AG10803 (cell line): ENCODE results near the gene P2RY8.
"Not testable (repeated sequence)": the region's sequence is repeated elsewhere in the genome, so short reads cannot be mapped to it uniquely, and the experiment has no call there.

Experiments used
- DNase-seq: peaks from one replicate; pipeline ENCODE4 v3.0.0; 2010; ENCODE audit warnings: low read depth
- H3K4me3 ChIP-seq: 2 replicates; pipeline ENCODE4 v1.5.1; 2011; ENCODE audit warnings: mild to moderate bottlenecking, low read length, control low read depth
- CTCF ChIP-seq: conservative IDR thresholded peaks from 2 replicates; pipeline ENCODE4 v1.5.1; 2011; ENCODE audit warnings: mild to moderate bottlenecking, low read length, control low read depth, inconsistent platforms

The P2RY8 gene

DNA sequence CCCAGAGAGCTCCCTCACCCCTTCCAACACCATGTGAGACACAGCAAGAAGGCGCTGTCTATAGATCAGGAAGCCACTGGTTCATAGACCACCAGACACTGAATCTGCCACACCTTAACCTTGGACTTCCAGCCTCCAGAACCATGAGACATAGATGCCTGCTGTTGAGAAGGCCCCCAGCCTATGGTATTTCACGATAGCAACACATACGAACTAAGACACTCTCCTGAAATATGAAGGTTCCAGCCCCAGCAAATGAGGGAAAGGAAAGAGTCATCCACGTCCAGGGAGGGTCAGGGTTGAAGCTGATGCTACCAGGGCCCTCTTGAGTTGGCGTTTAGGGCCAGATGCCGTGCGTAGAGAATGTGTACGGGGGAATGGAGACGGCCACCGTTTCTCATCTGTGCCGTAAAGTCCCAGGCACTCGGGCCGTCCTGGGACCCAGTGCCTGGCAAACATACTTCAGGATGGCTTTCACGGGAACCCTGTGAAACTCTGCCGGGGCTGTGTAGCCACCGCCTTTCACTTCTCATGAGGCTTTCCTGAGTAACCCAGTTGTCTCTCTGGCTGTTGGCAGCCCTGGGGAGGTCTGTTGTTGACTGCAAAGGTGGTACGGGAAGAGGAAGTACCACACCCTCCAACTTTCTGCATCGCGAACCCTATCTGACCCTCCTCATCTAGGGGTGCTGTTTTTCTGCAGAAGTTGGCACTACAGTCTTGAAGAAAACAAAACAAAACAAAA is 17.7 kb upstream of the P2RY8 start:
- no peak for TF ChIP-seq CTCF
- H3K4me3 ChIP-seq = no peak overlapping the region
- DNase-seq = no peak

- H3K4me3 ChIP-seq = no peak overlapping the region
- no peak for DNase-seq
- no peak for TF ChIP-seq CTCF
Observed at GRCh38 chrX:1551959-1552546, 15.1 kb upstream of the P2RY8 start.

DNA sequence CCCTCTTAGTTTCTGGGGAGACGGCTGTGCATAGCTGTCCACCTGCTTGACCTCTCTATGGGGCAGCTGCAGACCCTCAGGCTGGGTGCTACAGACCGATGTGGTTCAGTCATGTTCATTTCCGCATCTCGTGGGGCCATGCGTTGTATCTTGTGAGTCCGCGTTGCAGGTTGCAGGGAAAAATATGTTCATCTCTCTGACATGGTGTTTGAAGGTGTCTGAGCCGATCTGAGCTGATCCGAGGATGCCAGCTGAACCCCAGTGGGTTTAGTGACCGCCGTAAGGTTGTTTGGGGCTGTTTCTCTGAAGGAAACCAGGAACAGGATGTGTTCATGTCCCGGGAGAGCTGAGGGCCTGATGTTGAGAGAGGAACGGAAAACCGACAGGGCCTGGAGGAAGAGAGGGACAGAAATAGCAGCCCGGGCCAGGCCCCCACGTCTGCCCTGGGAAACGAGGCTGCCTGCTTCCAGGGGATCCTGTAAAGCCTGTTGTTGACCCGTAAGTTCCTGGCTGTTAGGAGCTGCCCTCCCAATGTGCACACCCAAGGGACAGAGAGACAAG is 9.8 kb upstream of the P2RY8 start:
- H3K4me3 ChIP-seq = no peak overlapping the region
- TF ChIP-seq CTCF = no peak

DNA sequence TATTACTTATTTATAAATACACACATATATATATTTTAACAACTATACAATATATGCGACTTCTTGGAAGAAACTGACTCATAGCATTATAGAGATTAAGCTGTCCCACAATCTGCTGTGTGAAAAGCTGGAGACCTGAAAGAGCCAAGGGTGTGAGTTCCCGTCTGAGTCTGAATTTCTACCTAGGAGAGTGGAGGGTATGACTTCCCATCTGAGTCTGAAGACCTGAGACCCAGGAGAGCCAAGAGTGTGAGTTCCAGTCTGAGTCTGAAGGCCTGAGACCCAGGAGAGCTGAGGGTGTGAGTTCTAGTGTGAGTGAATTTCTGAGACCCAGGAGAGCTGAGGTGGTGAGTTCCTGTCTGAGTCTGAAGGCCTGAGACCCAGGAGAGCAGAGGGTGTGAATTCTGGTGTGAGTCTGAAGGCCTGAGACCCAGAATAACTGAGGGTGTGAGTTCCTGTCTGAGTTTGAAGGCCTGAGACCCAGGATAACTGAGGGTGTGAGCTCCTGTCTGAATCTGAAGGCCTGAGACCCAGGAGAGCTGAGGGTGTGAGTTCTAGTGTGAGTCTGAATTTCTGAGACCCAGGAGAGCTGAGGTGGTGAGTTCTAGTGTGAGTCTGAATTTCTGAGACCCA is 8.9 kb upstream of the P2RY8 start:
- no peak for DNase-seq
- H3K4me3 ChIP-seq = no peak overlapping the region
- TF ChIP-seq CTCF = no peak

More for the DNA sequence above, 9.8 kb upstream of the P2RY8 start:
- no peak for DNase-seq

GRCh38 chrX:1542994-1543725 is 6.2 kb upstream of the P2RY8 start:
- TF ChIP-seq CTCF = no peak
- no peak for DNase-seq
- H3K4me3 ChIP-seq = no peak overlapping the region

GRCh38 chrX:1539146-1539545 is 2.2 kb upstream of the P2RY8 start:
- not testable (repeated sequence) for H3K4me3 ChIP-seq

DNA sequence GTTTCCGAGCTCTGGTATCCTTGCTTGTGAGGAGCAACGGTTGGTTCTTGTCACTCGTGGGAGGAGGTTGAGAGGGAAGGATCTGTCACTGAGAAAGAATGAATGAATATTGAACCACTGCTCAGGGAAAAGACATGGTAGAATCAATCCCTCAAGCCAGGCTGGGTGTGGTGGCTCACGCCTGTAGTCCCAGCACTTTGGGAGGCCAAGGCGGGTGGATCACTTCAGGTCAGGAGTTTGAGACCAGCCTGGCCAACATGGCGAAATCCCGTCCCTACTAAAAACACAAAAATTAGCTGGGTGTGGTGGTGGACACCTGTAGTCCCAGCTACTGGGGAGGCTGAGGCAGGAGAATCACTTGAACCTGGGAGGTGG is 718 bp upstream of the P2RY8 start:
- not testable (repeated sequence) for H3K4me3 ChIP-seq, DNase-seq

More at GRCh38 chrX:1539146-1539545, 2.2 kb upstream of the P2RY8 start:
- DNase-seq = not testable (repeated sequence)
